ENCODE data around the gene ZNF483.
"Not testable (repeated sequence)": the region's sequence is repeated elsewhere in the genome, so short reads cannot be mapped to it uniquely, and the experiment has no call there.

GRCh38 chr9:111497196-111497595 is 27.8 kb upstream of the ZNF483 start:
- TF ChIP-seq POLR2AphosphoS5, SMC3 (IDR thresholded peaks at IDR 0.05; ENCODE audit: low read depth, low read length): not testable (repeated sequence)
- TF ChIP-seq, protein P1, sequence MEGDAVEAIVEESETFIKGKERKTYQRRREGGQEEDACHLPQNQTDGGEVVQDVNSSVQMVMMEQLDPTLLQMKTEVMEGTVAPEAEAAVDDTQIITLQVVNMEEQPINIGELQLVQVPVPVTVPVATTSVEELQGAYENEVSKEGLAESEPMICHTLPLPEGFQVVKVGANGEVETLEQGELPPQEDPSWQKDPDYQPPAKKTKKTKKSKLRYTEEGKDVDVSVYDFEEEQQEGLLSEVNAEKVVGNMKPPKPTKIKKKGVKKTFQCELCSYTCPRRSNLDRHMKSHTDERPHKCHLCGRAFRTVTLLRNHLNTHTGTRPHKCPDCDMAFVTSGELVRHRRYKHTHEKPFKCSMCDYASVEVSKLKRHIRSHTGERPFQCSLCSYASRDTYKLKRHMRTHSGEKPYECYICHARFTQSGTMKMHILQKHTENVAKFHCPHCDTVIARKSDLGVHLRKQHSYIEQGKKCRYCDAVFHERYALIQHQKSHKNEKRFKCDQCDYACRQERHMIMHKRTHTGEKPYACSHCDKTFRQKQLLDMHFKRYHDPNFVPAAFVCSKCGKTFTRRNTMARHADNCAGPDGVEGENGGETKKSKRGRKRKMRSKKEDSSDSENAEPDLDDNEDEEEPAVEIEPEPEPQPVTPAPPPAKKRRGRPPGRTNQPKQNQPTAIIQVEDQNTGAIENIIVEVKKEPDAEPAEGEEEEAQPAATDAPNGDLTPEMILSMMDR (IDR thresholded peaks at IDR 0.05), result not testable (repeated sequence)
